ENCODE measurements around the gene ASPHD2.

Gene ASPHD2

DNA sequence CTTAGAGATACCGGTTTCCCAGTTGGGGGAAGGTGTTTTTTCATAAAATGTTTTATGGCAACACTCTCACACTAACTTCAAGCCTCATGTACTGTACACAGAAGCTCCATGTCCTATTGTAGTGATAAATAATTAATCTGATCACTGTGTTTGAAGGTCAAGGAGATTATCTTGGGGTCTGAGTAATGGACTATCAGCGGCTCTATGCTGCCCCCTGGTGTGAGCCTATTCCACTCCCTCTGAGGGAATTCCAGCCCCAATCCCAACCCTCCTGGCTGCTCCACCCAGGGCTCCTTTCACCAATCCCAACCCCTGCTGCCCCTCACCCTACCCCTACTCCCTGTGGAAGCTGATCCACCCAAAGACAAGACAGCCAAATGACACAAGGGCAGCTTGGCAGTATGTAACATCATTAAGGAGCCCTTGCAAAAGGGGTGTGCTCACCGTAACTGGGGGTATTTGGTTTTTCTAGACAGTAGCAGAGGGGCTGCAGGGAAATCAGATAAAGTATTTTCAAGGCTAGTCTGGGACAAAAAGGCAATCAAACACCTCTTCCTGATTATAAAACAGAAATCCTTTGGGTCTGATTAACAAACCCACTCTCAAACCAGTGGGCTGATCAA lies 32.2 kb downstream of the ASPHD2 start:
- TF ChIP-seq, protein P1, sequence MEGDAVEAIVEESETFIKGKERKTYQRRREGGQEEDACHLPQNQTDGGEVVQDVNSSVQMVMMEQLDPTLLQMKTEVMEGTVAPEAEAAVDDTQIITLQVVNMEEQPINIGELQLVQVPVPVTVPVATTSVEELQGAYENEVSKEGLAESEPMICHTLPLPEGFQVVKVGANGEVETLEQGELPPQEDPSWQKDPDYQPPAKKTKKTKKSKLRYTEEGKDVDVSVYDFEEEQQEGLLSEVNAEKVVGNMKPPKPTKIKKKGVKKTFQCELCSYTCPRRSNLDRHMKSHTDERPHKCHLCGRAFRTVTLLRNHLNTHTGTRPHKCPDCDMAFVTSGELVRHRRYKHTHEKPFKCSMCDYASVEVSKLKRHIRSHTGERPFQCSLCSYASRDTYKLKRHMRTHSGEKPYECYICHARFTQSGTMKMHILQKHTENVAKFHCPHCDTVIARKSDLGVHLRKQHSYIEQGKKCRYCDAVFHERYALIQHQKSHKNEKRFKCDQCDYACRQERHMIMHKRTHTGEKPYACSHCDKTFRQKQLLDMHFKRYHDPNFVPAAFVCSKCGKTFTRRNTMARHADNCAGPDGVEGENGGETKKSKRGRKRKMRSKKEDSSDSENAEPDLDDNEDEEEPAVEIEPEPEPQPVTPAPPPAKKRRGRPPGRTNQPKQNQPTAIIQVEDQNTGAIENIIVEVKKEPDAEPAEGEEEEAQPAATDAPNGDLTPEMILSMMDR (IDR thresholded peaks at IDR 0.05; ENCODE audit: extremely low read depth, insufficient read depth, missing control alignments), result peak; percentile 69
- DNase-seq (ENCODE audit: low spot score), result peak; percentile 53
- in situ Hi-C loops (cut with MboI; ENCODE audit: low pct_unique_long_range_greater_than_20kb, low sequenced_read_pairs, unreplicated experiment), result loop anchor here (10.0 kb wide), 1 partner anchor 96 kb away; no protein-coding TSS in a partner anchor

DNA sequence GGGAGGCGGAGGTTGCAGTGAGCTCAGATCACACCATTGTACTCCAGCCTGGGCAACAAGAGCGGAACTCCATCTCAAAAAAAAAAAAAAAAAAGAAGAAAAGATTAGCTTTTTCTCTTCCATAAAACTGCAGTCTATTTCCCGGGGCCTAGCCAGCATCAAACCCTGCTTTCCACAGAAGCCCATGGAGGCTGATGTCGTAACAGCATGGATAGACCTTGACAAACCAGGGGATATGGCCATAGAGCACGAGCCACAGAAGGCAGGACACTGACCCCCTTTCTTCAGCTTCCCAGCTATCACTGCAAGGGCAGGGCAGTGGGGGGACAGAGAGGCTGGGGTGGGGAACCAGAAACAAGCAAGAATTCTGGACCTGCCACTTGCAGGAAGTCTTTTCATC lies 33.0 kb downstream of the ASPHD2 start:
- TF ChIP-seq, protein P1 (IDR thresholded peaks at IDR 0.05; ENCODE audit: extremely low read depth, insufficient read depth, missing control alignments), result no peak
- in situ Hi-C loops (cut with MboI; ENCODE audit: low pct_unique_long_range_greater_than_20kb, low sequenced_read_pairs, unreplicated experiment), result loop anchor here (10.0 kb wide), 1 partner anchor 97 kb away; no protein-coding TSS in a partner anchor
- no peak for DNase-seq (ENCODE audit: low spot score)

DNA sequence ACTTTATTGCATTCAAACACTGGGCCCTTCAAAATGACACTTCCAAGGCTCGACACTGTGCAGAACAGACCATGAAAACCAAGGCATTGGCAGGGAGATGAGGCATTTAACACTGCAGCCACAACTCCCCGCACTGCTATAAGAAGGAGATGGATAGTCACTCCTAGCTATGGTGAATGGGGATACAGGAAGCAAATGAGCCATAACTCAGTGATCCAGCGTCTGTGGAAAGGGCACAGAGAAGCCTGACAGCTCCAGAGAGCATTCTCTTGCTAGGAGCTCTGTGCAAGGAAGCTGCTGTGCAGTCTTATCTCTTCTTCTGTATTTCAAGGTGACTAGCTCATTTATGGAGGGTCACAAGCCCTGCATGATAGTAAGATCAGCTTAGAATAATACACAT lies 33.6 kb downstream of the ASPHD2 start:
- TF ChIP-seq, protein P1 (IDR thresholded peaks at IDR 0.05; ENCODE audit: extremely low read depth, insufficient read depth, missing control alignments), result no peak
- DNase-seq (ENCODE audit: low spot score), result no peak
- in situ Hi-C loops (cut with MboI; ENCODE audit: low pct_unique_long_range_greater_than_20kb, low sequenced_read_pairs, unreplicated experiment), result loop anchor here (10.0 kb wide), 1 partner anchor 98 kb away; no protein-coding TSS in a partner anchor

DNA sequence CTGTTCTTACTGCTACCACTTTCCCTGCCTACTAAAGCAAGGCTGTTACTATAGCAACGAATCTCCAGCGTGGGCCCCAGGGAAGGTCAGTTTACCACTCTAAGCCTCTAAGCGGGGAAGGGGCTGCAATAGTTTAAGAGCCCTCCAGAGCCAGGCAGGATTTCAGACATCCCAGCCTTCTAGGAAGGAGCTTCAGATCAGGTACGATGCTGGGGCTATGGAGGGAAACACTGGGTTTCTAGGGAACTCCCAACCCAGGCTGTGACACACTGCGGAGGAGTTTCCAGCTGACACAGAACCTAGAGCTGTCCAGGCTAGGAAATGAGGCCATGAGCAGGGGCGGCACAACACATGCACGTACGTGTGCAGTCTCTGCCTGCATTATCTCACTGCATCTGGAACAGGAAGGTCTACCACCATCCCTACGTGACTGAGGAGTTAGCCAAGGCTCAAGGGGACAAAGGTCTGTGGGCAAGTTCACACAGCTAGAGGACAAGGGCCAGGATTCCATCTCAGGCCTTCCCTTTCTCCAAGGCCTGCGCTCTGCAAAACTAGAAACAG lies 34.1 kb downstream of the ASPHD2 start:
- no peak for DNase-seq (ENCODE audit: low spot score)
- in situ Hi-C loops (cut with MboI; ENCODE audit: low pct_unique_long_range_greater_than_20kb, low sequenced_read_pairs, unreplicated experiment), result loop anchor here (10.0 kb wide), 1 partner anchor 98 kb away; no protein-coding TSS in a partner anchor
- TF ChIP-seq, protein P1 (IDR thresholded peaks at IDR 0.05; ENCODE audit: extremely low read depth, insufficient read depth, missing control alignments), result no peak

DNA sequence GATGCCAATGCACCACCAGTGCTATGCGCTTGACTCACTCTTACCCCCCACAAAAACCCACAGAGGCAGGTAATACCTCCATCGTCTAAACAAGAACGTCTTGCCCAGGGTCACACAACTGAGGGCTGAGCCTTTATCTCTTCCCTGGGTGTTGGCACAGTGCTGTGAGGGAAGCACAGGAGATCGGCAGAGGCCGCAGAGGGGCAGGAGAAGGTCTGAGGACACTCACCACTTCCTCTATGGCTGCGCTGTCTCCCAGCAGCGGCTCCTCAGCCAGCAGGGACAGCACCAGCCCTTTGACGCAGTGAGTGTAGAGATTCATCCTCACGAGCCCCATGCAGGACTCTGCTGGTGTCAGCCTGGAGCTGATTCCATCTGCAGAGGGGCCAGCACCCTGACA lies 34.6 kb downstream of the ASPHD2 start:
- TF ChIP-seq, protein P1 (IDR thresholded peaks at IDR 0.05; ENCODE audit: extremely low read depth, insufficient read depth, missing control alignments), result no peak
- in situ Hi-C loops (cut with MboI; ENCODE audit: low pct_unique_long_range_greater_than_20kb, low sequenced_read_pairs, unreplicated experiment), result loop anchor here (10.0 kb wide), 1 partner anchor 99 kb away; no protein-coding TSS in a partner anchor
- DNase-seq (ENCODE audit: low spot score), result no peak

DNA sequence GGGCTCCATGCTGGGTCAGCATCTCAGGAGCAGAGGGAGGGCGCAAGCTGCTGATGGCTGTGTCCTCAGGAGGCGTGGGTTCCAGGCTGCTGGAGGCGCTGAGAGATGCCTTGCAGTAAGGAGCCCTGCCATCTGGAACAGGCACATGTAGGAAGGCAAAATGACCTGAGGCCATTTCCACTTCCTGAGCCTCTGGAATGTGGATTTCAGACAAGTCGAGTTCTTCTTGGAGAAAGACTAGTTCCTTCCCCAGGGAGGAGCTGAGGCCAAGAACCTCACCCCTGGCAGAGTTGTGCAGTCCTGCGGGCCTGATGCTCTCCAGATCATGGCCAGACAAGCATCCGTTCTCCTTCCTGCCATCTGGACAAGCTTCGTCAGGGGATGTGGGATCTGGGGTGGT lies 35.3 kb downstream of the ASPHD2 start:
- no peak for DNase-seq (ENCODE audit: low spot score)
- in situ Hi-C loops (cut with MboI; ENCODE audit: low pct_unique_long_range_greater_than_20kb, low sequenced_read_pairs, unreplicated experiment), result loop anchor here (10.0 kb wide), 1 partner anchor 100 kb away; no protein-coding TSS in a partner anchor
- TF ChIP-seq, protein P1 (IDR thresholded peaks at IDR 0.05; ENCODE audit: extremely low read depth, insufficient read depth, missing control alignments), result no peak

All from GM13977 (cell line).